NT2/D1 (cell line): ENCODE measurements around the gene METTL22.

Experiments
- DNase-seq: peaks from one replicate; pipeline ENCODE4 v3.0.0-alpha.2; 2011; ENCODE audit warnings: low read depth, low spot score
- H3K27me3 ChIP-seq: 2 replicates; pipeline ENCODE4 v1.6.0; 2011; ENCODE audit warnings: mild to moderate bottlenecking; ENCODE audit not compliant: insufficient read length, insufficient read depth
- H3K36me3 ChIP-seq: 2 replicates; pipeline ENCODE4 v1.6.1; 2011; ENCODE audit warnings: mild to moderate bottlenecking, low read length, mixed read lengths; ENCODE audit not compliant: insufficient read depth, insufficient read length
- H3K4me1 ChIP-seq: 2 replicates; pipeline ENCODE4 v1.5.1; 2011; ENCODE audit not compliant: insufficient read depth, insufficient read length
- H3K4me3 ChIP-seq: 2 replicates; pipeline ENCODE4 v1.5.1; 2011; ENCODE audit warnings: low read depth; ENCODE audit not compliant: insufficient read length
- H3K9ac ChIP-seq: 2 replicates; pipeline ENCODE4 v1.6.0; 2011; ENCODE audit warnings: low read depth; ENCODE audit not compliant: insufficient read length
- H3K9me3 ChIP-seq: 2 replicates; pipeline ENCODE4 v1.5.1; 2011; ENCODE audit warnings: mild to moderate bottlenecking, low read length; ENCODE audit not compliant: insufficient read depth
- SUZ12 ChIP-seq: IDR thresholded peaks from 2 replicates; pipeline ENCODE4 v1.6.1; 2011; ENCODE audit not compliant: insufficient read length, insufficient read depth; ENCODE audit errors: extremely low read depth
- YY1 ChIP-seq: IDR thresholded peaks from 2 replicates; pipeline ENCODE4 v1.6.1; 2011; ENCODE audit not compliant: insufficient read length, insufficient read depth
- ZNF274 ChIP-seq: IDR thresholded peaks from 2 replicates; pipeline ENCODE4 v1.6.1; 2011; ENCODE audit warnings: mild to moderate bottlenecking, low read depth, low read length

Gene METTL22

DNA sequence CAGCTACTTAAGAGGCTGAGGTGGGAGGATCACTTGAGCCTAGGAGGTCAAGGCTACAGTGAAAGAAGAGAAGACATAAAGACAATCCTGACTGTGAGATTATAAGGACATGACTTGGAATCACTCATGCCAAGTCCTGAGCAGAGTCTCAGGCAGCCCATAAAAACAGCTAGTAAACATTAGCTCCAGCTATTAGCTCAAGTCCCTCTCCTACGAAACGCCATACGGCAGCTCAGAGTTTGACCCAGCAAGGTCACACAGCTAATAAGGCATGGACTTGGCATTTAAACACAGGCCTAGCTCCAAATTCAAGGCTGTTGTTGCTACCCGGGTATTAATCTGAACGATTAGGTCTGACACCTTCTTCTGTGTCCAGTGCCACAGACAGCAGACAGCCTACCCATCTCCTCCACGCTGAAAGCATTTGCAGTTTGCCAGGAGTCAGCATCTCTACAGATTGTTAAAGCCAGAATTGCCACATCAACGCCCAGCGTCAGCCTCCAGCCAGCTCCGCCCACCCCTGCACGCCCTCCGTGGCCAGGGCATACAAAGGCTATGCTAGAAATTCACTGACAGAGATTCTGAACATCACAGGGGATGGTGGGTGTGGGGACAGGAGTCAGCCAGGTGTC, 21.2 kb upstream of the METTL22 start:
- TF ChIP-seq ZNF274, result no peak
- no peak for TF ChIP-seq YY1
- no peak for TF ChIP-seq SUZ12
- DNase-seq, result no peak
- Histone ChIP-seq H3K27me3 (peaks cover 20% of the 10 kb centered on the region), H3K9ac (no peak overlapping the region), H3K9me3 (peaks cover 19% of the 10 kb centered on the region; the same call in 1 of the 2 replicates), H3K36me3 (no peaks in the 10 kb centered on the region), H3K4me1 (no peaks in the 10 kb centered on the region), H3K4me3 (no peak overlapping the region)

DNA sequence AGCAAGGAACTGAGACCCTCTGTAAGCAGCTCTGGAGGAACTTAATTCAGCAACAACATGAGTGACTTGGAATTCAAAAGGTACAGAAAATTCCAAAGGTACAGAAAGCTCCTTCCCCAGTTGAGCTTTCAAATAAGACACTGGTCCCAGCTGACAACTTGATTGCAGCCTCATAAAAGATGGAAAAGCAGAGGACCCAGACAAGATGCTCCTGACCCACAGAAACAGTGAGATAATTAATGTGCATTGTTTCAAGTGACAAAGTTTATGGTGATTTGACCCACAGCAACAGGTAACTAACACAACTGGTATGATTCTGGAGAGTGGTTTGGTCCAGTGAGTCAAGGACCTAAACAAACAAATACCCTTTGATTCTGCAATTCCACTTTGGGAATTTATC, 15.9 kb upstream of the METTL22 start:
- H3K9me3 ChIP-seq, result no peaks in the 10 kb centered on the region
- H3K4me3 ChIP-seq, result no peak overlapping the region
- no peaks in the 10 kb centered on the region for H3K36me3 ChIP-seq
- H3K27me3 ChIP-seq, result no peaks in the 10 kb centered on the region
- TF ChIP-seq SUZ12 (no peak), ZNF274 (no peak), YY1 (no peak)
- no peak for DNase-seq
- H3K4me1 ChIP-seq, result no peaks in the 10 kb centered on the region
- no peak overlapping the region for H3K9ac ChIP-seq

DNA sequence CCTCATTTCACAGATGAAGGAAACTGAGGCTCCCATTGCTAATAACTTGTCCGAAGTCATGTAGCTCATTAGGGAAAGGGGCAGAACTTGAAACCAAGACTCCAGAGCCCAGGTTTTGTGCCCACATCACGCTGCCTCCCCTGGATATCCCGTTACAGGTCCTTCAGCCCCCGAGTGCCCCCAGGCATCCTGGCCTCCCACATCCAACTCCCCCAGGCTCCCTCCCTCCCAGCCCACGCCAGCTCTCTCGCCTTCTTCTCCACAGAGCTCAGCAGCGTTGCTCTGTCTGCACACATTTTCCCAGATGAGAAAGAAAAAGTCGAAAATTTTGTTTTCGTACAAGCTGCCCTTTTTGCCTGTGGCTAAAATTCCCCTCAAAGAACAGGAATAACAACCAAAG, 14.3 kb upstream of the METTL22 start:
- DNase-seq, result no peak
- no peaks in the 10 kb centered on the region for H3K27me3 ChIP-seq
- H3K9me3 ChIP-seq, result no peaks in the 10 kb centered on the region
- H3K9ac ChIP-seq, result no peak overlapping the region
- H3K36me3 ChIP-seq, result no peaks in the 10 kb centered on the region
- peaks cover 4% of the 10 kb centered on the region for H3K4me1 ChIP-seq
- TF ChIP-seq SUZ12, result no peak
- no peak for TF ChIP-seq ZNF274
- no peak for TF ChIP-seq YY1
- no peak overlapping the region for H3K4me3 ChIP-seq

GRCh38 chr16:8611122-8611521, 10.4 kb upstream of the METTL22 start:
- DNase-seq, result no peak
- TF ChIP-seq ZNF274 (no peak), SUZ12 (no peak), YY1 (no peak)
- no peaks in the 10 kb centered on the region for H3K27me3 ChIP-seq
- H3K36me3 ChIP-seq, result no peaks in the 10 kb centered on the region
- peaks cover 4% of the 10 kb centered on the region for H3K4me1 ChIP-seq
- H3K9me3 ChIP-seq, result no peaks in the 10 kb centered on the region
- H3K4me3 ChIP-seq, result no peak overlapping the region
- no peak overlapping the region for H3K9ac ChIP-seq

- H3K4me3 ChIP-seq, result no peak overlapping the region
- no peaks in the 10 kb centered on the region for H3K36me3 ChIP-seq
- no peaks in the 10 kb centered on the region for H3K9me3 ChIP-seq
- H3K27me3 ChIP-seq, result no peaks in the 10 kb centered on the region
- no peak for DNase-seq
- H3K9ac ChIP-seq, result no peak overlapping the region
- TF ChIP-seq SUZ12 (no peak), YY1 (no peak), ZNF274 (no peak)
- peaks cover 4% of the 10 kb centered on the region for H3K4me1 ChIP-seq
Measured at GRCh38 chr16:8611886-8612600, 9.5 kb upstream of the METTL22 start.

- H3K9me3 ChIP-seq, result no peaks in the 10 kb centered on the region
- peaks cover 4% of the 10 kb centered on the region for H3K4me1 ChIP-seq
- H3K4me3 ChIP-seq, result no peak overlapping the region
- no peak overlapping the region for H3K9ac ChIP-seq
- no peaks in the 10 kb centered on the region for H3K36me3 ChIP-seq
- TF ChIP-seq YY1 (no peak), ZNF274 (no peak), SUZ12 (no peak)
- no peak for DNase-seq
- H3K27me3 ChIP-seq, result no peaks in the 10 kb centered on the region
Measured at GRCh38 chr16:8614435-8615029, 7.0 kb upstream of the METTL22 start.
